IMR-90 (cell line): Measurements from ENCODE around the gene STAP2. TPM values are rescaled to one million over a fixed set of nuclear protein-coding genes. Genes with fewer than 3 reads are reported as not detected.
A peak's percentile ranks its signal among the peaks of the same experiment; 100 is the strongest.

Source experiments
- ATAC-seq: fragments of 200-7000 bp; cut with Tn5 transposase; 2 replicates; pipeline ENCODE4 v1.9.1; 2020; ENCODE audit warnings: low read depth, mild to moderate bottlenecking, moderate library complexity
- BruUV-seq: library from RNA; stranded (reverse); fragments of 400-500 nt; replicated peaks from 2 replicates; lab custom pipeline; 2021; lab: Mats Ljungman, UMichigan
- CTCF ChIA-PET: fragments of 300-600 bp; formaldehyde crosslinking; extraction: SDS; loops from one replicate; lab custom pipeline; 2021; ENCODE audit warnings: antibody characterized with exemption; lab: Yijun Ruan, JAX
- POLR2A ChIA-PET: fragments of 300-600 bp; sonication (Branson Sonifier 250); formaldehyde crosslinking; loops from one replicate; lab custom pipeline; 2022; ENCODE audit warnings: antibody characterized with exemption; ENCODE audit not compliant: unreplicated experiment; lab: Charles Lee
- DNase-seq: peaks from one replicate; pipeline ENCODE4 v3.0.0; 2013
- H2AFZ ChIP-seq: replicated peaks from 2 replicates; pipeline ENCODE3; 2013; ENCODE audit warnings: low read length, mild to moderate bottlenecking; ENCODE audit not compliant: poor library complexity
- H2AK5ac ChIP-seq: 2 replicates; pipeline ENCODE4 v1.6.1; 2013; ENCODE audit warnings: low read depth, low read length, inconsistent platforms
- H2AK9ac ChIP-seq: replicated peaks from 2 replicates; pipeline ENCODE3; 2013; ENCODE audit warnings: mild to moderate bottlenecking, low read depth, low read length, moderate library complexity; ENCODE audit not compliant: poor library complexity
- H2BK120ac ChIP-seq: 2 replicates; pipeline ENCODE4 v1.6.1; 2013; ENCODE audit warnings: low read depth, low read length, inconsistent platforms
- H2BK15ac ChIP-seq: 3 replicates; pipeline ENCODE4 v1.6.1; 2013; ENCODE audit warnings: low read depth, low read length, inconsistent platforms
- H2BK20ac ChIP-seq: 2 replicates; pipeline ENCODE4 v1.6.1; 2013; ENCODE audit warnings: low read depth, mild to moderate bottlenecking, inconsistent platforms, low read length, moderate library complexity
- H2BK5ac ChIP-seq: 2 replicates; pipeline ENCODE4 v1.6.1; 2013; ENCODE audit warnings: mild to moderate bottlenecking, low read depth, low read length, inconsistent platforms; ENCODE audit not compliant: poor library complexity, severe bottlenecking
- H3K14ac ChIP-seq: replicated peaks from 2 replicates; pipeline ENCODE4 v1.6.1; 2013; ENCODE audit warnings: low read depth, low read length, inconsistent platforms
- H3K18ac ChIP-seq: 2 replicates; pipeline ENCODE4 v1.6.1; 2013; ENCODE audit warnings: low read depth, low read length, control low read depth
- H3K23ac ChIP-seq: 2 replicates; pipeline ENCODE4 v1.6.1; 2013; ENCODE audit warnings: low read depth, low read length, inconsistent platforms
- H3K27ac ChIP-seq: 2 replicates; pipeline ENCODE4 v1.5.1; 2013; ENCODE audit warnings: mild to moderate bottlenecking, control low read depth, low read length; ENCODE audit not compliant: insufficient read depth
- H3K27me3 ChIP-seq: 2 replicates; pipeline ENCODE4 v1.6.1; 2013; ENCODE audit warnings: low read length; ENCODE audit not compliant: control insufficient read depth, insufficient read depth
- H3K36me3 ChIP-seq: 2 replicates; pipeline ENCODE4 v1.6.1; 2013; ENCODE audit warnings: low read length, mixed read lengths; ENCODE audit not compliant: control insufficient read depth, insufficient read depth
- H3K4ac ChIP-seq: 2 replicates; pipeline ENCODE4 v1.6.1; 2013; ENCODE audit warnings: low read depth, low read length, inconsistent platforms
- H3K4me1 ChIP-seq: 2 replicates; pipeline ENCODE4 v1.6.1; 2013; ENCODE audit warnings: low read length, mixed read lengths; ENCODE audit not compliant: control insufficient read depth, insufficient read depth
- H3K4me2 ChIP-seq: 2 replicates; pipeline ENCODE4 v1.6.1; 2013; ENCODE audit warnings: low read depth, mild to moderate bottlenecking, control low read depth, low read length, moderate library complexity
- H3K4me3 ChIP-seq: 2 replicates; pipeline ENCODE4 v1.5.1; 2013; ENCODE audit warnings: low read depth, mild to moderate bottlenecking, control low read depth, low read length, moderate library complexity; ENCODE audit not compliant: insufficient read depth
- H3K56ac ChIP-seq: 2 replicates; pipeline ENCODE4 v1.6.1; 2013; ENCODE audit warnings: low read length, inconsistent platforms; ENCODE audit not compliant: insufficient read depth; ENCODE audit errors: extremely low read depth
- H3K79me1 ChIP-seq, 2 experiments: 2 replicates each; pipeline ENCODE4 v1.6.1; 2013; ENCODE audit warnings: low read length in 2 of 2, inconsistent platforms in 1 of 2, low read depth in 1 of 2
- H3K9ac ChIP-seq: 2 replicates; pipeline ENCODE4 v1.6.1; 2013; ENCODE audit warnings: low read depth, low read length, control low read depth
- H3K9me1 ChIP-seq: 2 replicates; pipeline ENCODE4 v1.6.1; 2013; ENCODE audit warnings: low read length, inconsistent platforms; ENCODE audit not compliant: insufficient read depth
- H3K9me3 ChIP-seq: 2 replicates; pipeline ENCODE4 v1.6.1; 2013; ENCODE audit warnings: low read length; ENCODE audit not compliant: control insufficient read depth, insufficient read depth
- H4K20me1 ChIP-seq: 2 replicates; pipeline ENCODE4 v1.6.1; 2013; ENCODE audit warnings: low read length, inconsistent platforms; ENCODE audit not compliant: insufficient read depth
- H4K5ac ChIP-seq: 2 replicates; pipeline ENCODE4 v1.6.1; 2013; ENCODE audit warnings: mild to moderate bottlenecking, low read depth, low read length, control low read depth
- H4K8ac ChIP-seq, 2 experiments: 2 replicates each; pipeline ENCODE4 v1.6.1; 2013; ENCODE audit warnings: low read depth in 2 of 2, low read length in 2 of 2, control low read depth in 1 of 2, inconsistent platforms in 1 of 2
- H4K91ac ChIP-seq: 2 replicates; pipeline ENCODE4 v1.6.1; 2013; ENCODE audit warnings: low read depth, low read length, inconsistent platforms; ENCODE audit not compliant: insufficient read depth
- MAFK ChIP-seq: IDR thresholded peaks from 2 replicates; pipeline ENCODE4 v1.6.1; 2012; ENCODE audit warnings: low read depth, low read length, improper control_type of control experiment
- MXI1 ChIP-seq: IDR thresholded peaks from 2 replicates; pipeline ENCODE4 v1.6.1; 2012; ENCODE audit warnings: low read depth, mild to moderate bottlenecking, low read length, moderate library complexity, borderline replicate concordance
- RAD21 ChIP-seq: IDR thresholded peaks from 2 replicates; pipeline ENCODE4 v1.6.1; 2012; ENCODE audit warnings: low read length, improper control_type of control experiment
- USF2 ChIP-seq: fragments of 150-350 bp; IDR thresholded peaks from 2 replicates; pipeline ENCODE4 v1.6.1; 2017; ENCODE audit warnings: mild to moderate bottlenecking, antibody characterized with exemption, low read length, low read depth
- WGBS, 2 experiments: methylation state at CpG; one replicate each; pipeline versions ENCODE4 v1.1.5 to v1.1.7; 2013; ENCODE audit warnings: missing lambda C conversion rate in 2 of 2; ENCODE audit not compliant: insufficient read length in 1 of 2; ENCODE audit errors: extremely low coverage in 2 of 2; 5-methylcytosine and 5-hydroxymethylcytosine counted together
- dilution Hi-C: fragments of 300-500 bp; cut with HindIII; formaldehyde crosslinking; loops from one replicate; pipeline ENCODE4 v1.14.3; 2018; ENCODE audit warnings: low sequenced_read_pairs; ENCODE audit not compliant: unreplicated experiment
- in situ Hi-C: fragments of 300-500 bp; cut with MboI; formaldehyde crosslinking; loops from 3 replicates; pipeline ENCODE4 v1.14.3; 2019; ENCODE audit warnings: low sequenced_read_pairs, inconsistent platforms, mixed read lengths
- intact Hi-C: fragments of 100-400 bp; cut with micrococcal nuclease; formaldehyde crosslinking; loops from 2 replicates; pipeline ENCODE4 v1.10.0; 2022
- polyA plus RNA-seq, 3 experiments: library from polyadenylated mRNA; depleted of rRNA; stranded (reverse); fragments of >200 nt; gene quantifications; 2 replicates each; pipeline ENCODE4 v1.2.3, GENCODE V29; 2012; ENCODE audit warnings: low replicate concordance in 1 of 3
- total RNA-seq: library from RNA; depleted of rRNA; stranded (reverse); fragments of >200 nt; gene quantifications from 2 replicates; pipeline ENCODE4 v1.2.3, GENCODE V29; 2012

STAP2 gene
- total and polyA plus RNA-seq, 2 of the 4 experiments (the other 2 are of a cell fraction): 1.3 to 3.4 TPM

GRCh38 chr19:4372165-4373012 lies 33.8 kb upstream of the STAP2 start:
- Histone ChIP-seq H4K20me1 (peaks cover 64% of the 10 kb centered on the region), H3K4me3 (no peak overlapping the region), H4K91ac (peak overlapping the region; percentile 20; the same call in 1 of the 2 replicates), H3K9me3 (no peaks in the 10 kb centered on the region), H3K27me3 (no peaks in the 10 kb centered on the region), H3K23ac (peak overlapping the region; percentile 63), H2BK15ac (no peak overlapping the region), H4K8ac (peak overlapping the region in 1 of 2 experiments; percentile 25; a peak in 1 of 4 replicates), H2AK5ac (peak overlapping the region; percentile 73), H3K4me2 (no peak overlapping the region), H3K4ac (peak overlapping the region; percentile 43), H2BK5ac (peak overlapping the region; percentile 94), H3K9me1 (peaks cover 42% of the 10 kb centered on the region), H3K9ac (no peak overlapping the region), H2AK9ac (peak overlapping the region; percentile 33), H3K79me1 (peaks cover 13 to 98% of the 10 kb centered on the region in 2 experiments; a peak in 3 of 4 replicates), H3K56ac (no peak overlapping the region), H4K5ac (no peak overlapping the region), H2BK20ac (no peak overlapping the region), H3K4me1 (peaks cover 62% of the 10 kb centered on the region), H3K14ac (no peak overlapping the region; the same call in 1 of the 2 replicates), H3K36me3 (peaks cover 10% of the 10 kb centered on the region), H2BK120ac (no peak overlapping the region; the same call in 1 of the 2 replicates), H2AFZ (no peak overlapping the region), H3K18ac (no peak overlapping the region), H3K27ac (peak overlapping the region; percentile 15; the same call in 1 of the 2 replicates)
- CTCF ChIA-PET: no interaction called here
- ATAC-seq (no peak), DNase-seq (no peak)
- no TSS peak for BruUV-seq
- TF ChIP-seq RAD21 (no peak), MXI1 (no peak), USF2 (no peak), MAFK (no peak)
- in situ Hi-C loops: no loop called here
- POLR2A ChIA-PET: no interaction called here
- WGBS, 2 experiments: 94% methylated on average over 7 of the region's 22 CpGs; no CpG with 5 or more reads in 1 of the 2 experiments
- intact Hi-C loops: no loop called here
- dilution Hi-C loops: no loop called here
